Cardiac muscle cell (in vitro differentiated cells and primary cell): Measurements from ENCODE around the gene EFNA3. TPM values are rescaled to one million over a fixed set of nuclear protein-coding genes. Genes with fewer than 3 reads are reported as not detected.

Source experiments
- DNase-seq, 2 donors: peaks; one replicate each; pipeline versions ENCODE4 v3.0.0 to v3.0.0-alpha.2; 2010 to 2017; ENCODE audit warnings: low read depth in 1 of 2, low spot score in 1 of 2
- H3K27ac ChIP-seq: fragments of 200-600 bp; sonication (generic); 2 replicates; pipeline ENCODE4 v1.5.1; 2016
- H3K27me3 ChIP-seq: fragments of 200-600 bp; sonication (generic); 2 replicates; pipeline ENCODE4 v1.6.0; 2016; ENCODE audit warnings: control low read depth
- H3K36me3 ChIP-seq: fragments of 200-600 bp; sonication (generic); 2 replicates; pipeline ENCODE4 v1.5.1; 2016; ENCODE audit warnings: control low read depth
- H3K4me1 ChIP-seq: fragments of 200-600 bp; sonication (generic); 2 replicates; pipeline ENCODE4 v1.8.1; 2017; ENCODE audit warnings: low read depth, mild to moderate bottlenecking, mixed run types
- H3K4me3 ChIP-seq: fragments of 200-600 bp; sonication (generic); 2 replicates; pipeline ENCODE4 v1.5.1; 2016; ENCODE audit warnings: mild to moderate bottlenecking
- H3K9me3 ChIP-seq: fragments of 200-600 bp; sonication (generic); 2 replicates; pipeline ENCODE4 v1.5.1; 2017; ENCODE audit warnings: low read depth, mild to moderate bottlenecking, control low read depth
- CTCF ChIP-seq: IDR thresholded peaks from 2 replicates; pipeline ENCODE4 v1.5.1; 2012; ENCODE audit warnings: low read depth, mild to moderate bottlenecking, low read length
- polyA plus RNA-seq: library from polyadenylated mRNA; unstranded; fragments of >200 nt; fragmentation: Nextera tagmentation; extraction: Ambion mirVana; gene quantifications from 2 replicates; pipeline ENCODE4 v1.2.1, GENCODE V29; 2016
- total RNA-seq: library from RNA; depleted of rRNA; stranded (reverse); fragments of >200 nt; gene quantifications from 2 replicates; pipeline ENCODE4 v1.2.3, GENCODE V29; 2016

Gene EFNA3
- total and polyA plus RNA-seq, 2 experiments from 2014 or later, result 26.3 to 43.0 TPM

GRCh38 chr1:155084722-155085503 lies 6.3 kb downstream of the EFNA3 start:
- DNase-seq, result peak; percentile 95 to 97
- peak overlapping the region; percentile 74 for H3K4me3 ChIP-seq
- peaks cover 10% of the 10 kb centered on the region for H3K4me1 ChIP-seq
- peaks cover 26% of the 10 kb centered on the region for H3K27me3 ChIP-seq
- TF ChIP-seq CTCF, result peak; percentile 87
- peak overlapping the region; percentile 34 for H3K27ac ChIP-seq
- H3K36me3 ChIP-seq, result no peaks in the 10 kb centered on the region
- H3K9me3 ChIP-seq, result no peaks in the 10 kb centered on the region

- Histone ChIP-seq H3K4me3 (peak overlapping the region; percentile 74), H3K4me1 (peaks cover 10% of the 10 kb centered on the region), H3K36me3 (no peaks in the 10 kb centered on the region), H3K27ac (no peak overlapping the region), H3K9me3 (no peaks in the 10 kb centered on the region), H3K27me3 (peaks cover 26% of the 10 kb centered on the region)
- TF ChIP-seq CTCF, result no peak
- peak; percentile 33 to 41 for DNase-seq
Measured at GRCh38 chr1:155085504-155086127, 7.0 kb downstream of the EFNA3 start.

- H3K4me1 ChIP-seq, result peaks cover 10% of the 10 kb centered on the region
- peaks cover 25% of the 10 kb centered on the region for H3K27me3 ChIP-seq
- no peaks in the 10 kb centered on the region for H3K36me3 ChIP-seq
- no peak overlapping the region for H3K27ac ChIP-seq
- no peaks in the 10 kb centered on the region for H3K9me3 ChIP-seq
- DNase-seq, result peak; percentile 59 to 68
- TF ChIP-seq CTCF, result peak; percentile 87
- H3K4me3 ChIP-seq, result peak overlapping the region; percentile 74
Measured at GRCh38 chr1:155086128-155086741, 7.6 kb downstream of the EFNA3 start.

GRCh38 chr1:155086856-155087535 lies 8.4 kb downstream of the EFNA3 start:
- Histone ChIP-seq H3K27me3 (peaks cover 17% of the 10 kb centered on the region), H3K27ac (no peak overlapping the region), H3K9me3 (no peaks in the 10 kb centered on the region), H3K36me3 (no peaks in the 10 kb centered on the region), H3K4me1 (peaks cover 10% of the 10 kb centered on the region), H3K4me3 (no peak overlapping the region)
- DNase-seq, result peak in 1 of 2 donors; percentile 28
- peak; percentile 18 for TF ChIP-seq CTCF
